Fibroblast of mammary gland (primary cell): ENCODE data around the gene CACNG4.

Source experiments
- DNase-seq: peaks from one replicate; pipeline ENCODE4 v3.0.0-alpha.2; 2010; ENCODE audit warnings: low read depth
- H3K4me3 ChIP-seq: 2 replicates; pipeline ENCODE4 v1.5.1; 2011; ENCODE audit warnings: low read depth, mild to moderate bottlenecking, low read length, moderate library complexity; ENCODE audit not compliant: control insufficient read depth
- CTCF ChIP-seq: conservative IDR thresholded peaks from 2 replicates; pipeline ENCODE4 v1.5.1; 2011; ENCODE audit warnings: low read depth, low read length, inconsistent platforms; ENCODE audit not compliant: control insufficient read depth, insufficient read depth

Gene CACNG4

GRCh38 chr17:66966298-66966697 is 1.8 kb downstream of the CACNG4 start:
- H3K4me3 ChIP-seq: no peak overlapping the region
- TF ChIP-seq CTCF: no peak
- no peak for DNase-seq

- no peak overlapping the region for H3K4me3 ChIP-seq
- no peak for DNase-seq
- no peak for TF ChIP-seq CTCF
Measured at GRCh38 chr17:66966704-66967418, 2.4 kb downstream of the CACNG4 start.

DNA sequence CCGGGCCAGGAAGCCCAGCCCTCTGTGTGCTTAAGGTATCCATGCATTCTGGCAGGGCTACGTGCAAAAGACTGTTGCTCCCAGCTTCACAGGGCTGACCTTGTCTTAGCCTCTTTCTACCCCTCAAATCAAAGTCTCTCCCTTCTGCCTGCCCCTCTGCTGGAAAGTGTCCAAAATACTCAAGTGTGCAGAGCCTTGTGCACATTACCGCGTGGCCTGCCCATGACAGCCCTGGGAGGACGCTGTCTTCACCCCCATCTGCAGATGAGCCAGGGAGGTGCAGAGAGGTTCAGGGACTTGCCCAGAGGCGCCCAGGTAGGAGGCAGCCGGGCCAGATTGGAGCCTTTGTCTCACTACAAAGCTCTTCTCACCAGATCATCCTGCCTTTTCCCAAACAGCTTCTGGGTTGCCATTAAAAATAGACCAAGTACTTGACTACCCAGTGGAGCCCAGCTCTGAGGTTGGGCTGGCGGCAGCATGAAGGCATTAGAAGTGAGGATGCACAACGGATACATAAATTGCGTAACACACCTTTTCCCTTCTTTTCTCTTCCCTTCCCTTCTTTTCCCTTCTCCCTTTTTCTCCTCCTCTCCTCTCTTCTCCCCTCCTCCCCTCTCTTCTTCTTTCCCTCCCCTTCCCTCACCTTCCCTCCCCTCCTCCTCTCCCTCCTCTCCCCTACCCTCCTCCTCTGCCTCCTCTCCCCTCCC is 3.5 kb downstream of the CACNG4 start:
- DNase-seq: no peak
- TF ChIP-seq CTCF: no peak
- H3K4me3 ChIP-seq: no peak overlapping the region

DNA sequence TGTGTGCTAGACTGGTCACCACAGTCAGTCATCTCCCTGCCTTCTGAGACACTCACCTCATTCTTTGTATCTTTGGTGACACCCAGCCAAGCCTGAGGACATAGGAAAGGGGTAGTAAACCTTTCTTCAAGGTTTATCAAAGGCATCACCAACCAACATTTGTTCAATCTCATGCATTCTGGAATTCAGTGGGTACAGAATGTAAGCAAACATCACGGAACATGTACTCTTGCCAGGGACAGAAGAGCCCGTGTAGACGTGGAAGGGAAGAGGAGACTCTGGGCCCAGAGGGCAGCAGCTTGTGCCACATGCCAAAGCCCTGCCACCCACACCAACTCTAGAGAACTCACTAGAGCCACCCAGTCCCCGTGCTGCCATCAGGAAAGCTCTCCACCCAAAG is 4.4 kb downstream of the CACNG4 start:
- DNase-seq: no peak
- H3K4me3 ChIP-seq: no peak overlapping the region
- no peak for TF ChIP-seq CTCF

DNA sequence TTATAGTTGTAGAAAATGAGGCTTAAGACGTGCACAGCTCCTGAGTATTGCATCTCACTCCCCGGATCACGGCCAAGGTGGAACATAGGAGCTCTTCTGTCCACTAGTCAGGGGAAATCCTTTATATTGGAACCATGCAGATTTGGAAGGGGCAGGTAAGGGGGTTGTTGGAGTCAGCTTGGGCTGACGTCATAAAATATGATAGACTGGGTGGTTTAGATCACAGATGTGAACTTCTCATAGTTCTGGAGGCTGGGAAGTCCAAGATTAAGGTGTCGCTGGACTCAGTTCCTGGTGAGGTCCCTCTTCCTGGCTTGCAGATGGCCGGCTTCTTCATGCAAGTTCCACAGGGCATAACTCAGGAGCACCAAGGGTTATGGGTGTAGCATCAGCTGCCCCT is 5.6 kb downstream of the CACNG4 start:
- DNase-seq: no peak
- TF ChIP-seq CTCF: no peak
- no peak overlapping the region for H3K4me3 ChIP-seq

DNA sequence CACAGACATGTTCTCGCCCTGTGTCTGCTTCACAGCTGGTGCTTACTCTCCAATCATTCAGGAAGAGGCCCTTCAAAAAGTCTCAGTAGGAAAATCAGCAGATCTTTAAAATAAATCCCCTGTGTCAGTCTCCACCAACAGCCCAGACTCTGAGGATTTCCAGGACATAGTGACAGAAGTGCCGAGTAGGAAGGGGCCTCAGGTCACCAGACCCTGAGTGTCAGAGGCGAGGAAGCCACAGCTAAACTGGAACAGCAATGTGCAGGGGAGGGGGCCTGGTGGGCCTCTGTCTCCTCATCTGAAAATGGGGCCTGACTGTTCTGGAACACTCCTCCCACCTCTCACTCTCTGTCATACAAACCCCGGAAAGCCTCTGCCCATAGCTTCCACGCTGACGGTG is 6.3 kb downstream of the CACNG4 start:
- TF ChIP-seq CTCF: no peak
- H3K4me3 ChIP-seq: no peak overlapping the region
- DNase-seq: no peak
